ENCODE data around the gene NT5E. TPM values are rescaled to one million over a fixed set of nuclear protein-coding genes. Genes with fewer than 3 reads are reported as not detected.
A peak's percentile ranks its signal among the peaks of the same experiment; 100 is the strongest.

NT5E gene
- total RNA-seq, 1 donor: 593 TPM

DNA sequence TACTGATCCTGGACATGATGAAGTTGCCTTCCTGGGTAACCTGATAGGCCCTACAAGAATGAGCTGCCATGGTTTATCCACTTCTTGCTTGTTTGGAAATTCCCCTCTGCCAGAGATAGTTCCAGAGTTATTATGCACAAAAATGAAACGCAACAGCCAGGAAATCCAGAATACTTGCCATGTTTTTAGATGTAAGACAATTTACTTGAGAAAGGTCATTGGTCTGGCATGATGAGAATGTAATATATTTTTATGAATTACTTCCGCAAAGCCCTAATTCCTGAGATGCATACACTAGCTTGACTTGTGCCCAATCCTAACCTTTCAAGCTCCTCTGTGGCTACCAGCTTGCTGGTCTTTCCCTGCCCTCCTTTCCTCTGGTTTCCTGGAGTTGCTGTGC is 27.9 kb upstream of the NT5E start:
- peak; percentile 60 for DNase-seq (ENCODE audit: low read depth)
- TF ChIP-seq, protein P1, sequence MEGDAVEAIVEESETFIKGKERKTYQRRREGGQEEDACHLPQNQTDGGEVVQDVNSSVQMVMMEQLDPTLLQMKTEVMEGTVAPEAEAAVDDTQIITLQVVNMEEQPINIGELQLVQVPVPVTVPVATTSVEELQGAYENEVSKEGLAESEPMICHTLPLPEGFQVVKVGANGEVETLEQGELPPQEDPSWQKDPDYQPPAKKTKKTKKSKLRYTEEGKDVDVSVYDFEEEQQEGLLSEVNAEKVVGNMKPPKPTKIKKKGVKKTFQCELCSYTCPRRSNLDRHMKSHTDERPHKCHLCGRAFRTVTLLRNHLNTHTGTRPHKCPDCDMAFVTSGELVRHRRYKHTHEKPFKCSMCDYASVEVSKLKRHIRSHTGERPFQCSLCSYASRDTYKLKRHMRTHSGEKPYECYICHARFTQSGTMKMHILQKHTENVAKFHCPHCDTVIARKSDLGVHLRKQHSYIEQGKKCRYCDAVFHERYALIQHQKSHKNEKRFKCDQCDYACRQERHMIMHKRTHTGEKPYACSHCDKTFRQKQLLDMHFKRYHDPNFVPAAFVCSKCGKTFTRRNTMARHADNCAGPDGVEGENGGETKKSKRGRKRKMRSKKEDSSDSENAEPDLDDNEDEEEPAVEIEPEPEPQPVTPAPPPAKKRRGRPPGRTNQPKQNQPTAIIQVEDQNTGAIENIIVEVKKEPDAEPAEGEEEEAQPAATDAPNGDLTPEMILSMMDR (IDR thresholded peaks at IDR 0.05; ENCODE audit: insufficient read depth, low read depth, low read length): no peak
- no peak overlapping the region for H3K4me3 ChIP-seq (ENCODE audit: low read depth, low read length)

GRCh38 chr6:85422996-85423395 is 26.9 kb upstream of the NT5E start:
- no peak for DNase-seq (ENCODE audit: low read depth)
- H3K4me3 ChIP-seq (ENCODE audit: low read depth, low read length): no peak overlapping the region
- TF ChIP-seq, protein P1 (IDR thresholded peaks at IDR 0.05; ENCODE audit: insufficient read depth, low read depth, low read length): no peak

DNA sequence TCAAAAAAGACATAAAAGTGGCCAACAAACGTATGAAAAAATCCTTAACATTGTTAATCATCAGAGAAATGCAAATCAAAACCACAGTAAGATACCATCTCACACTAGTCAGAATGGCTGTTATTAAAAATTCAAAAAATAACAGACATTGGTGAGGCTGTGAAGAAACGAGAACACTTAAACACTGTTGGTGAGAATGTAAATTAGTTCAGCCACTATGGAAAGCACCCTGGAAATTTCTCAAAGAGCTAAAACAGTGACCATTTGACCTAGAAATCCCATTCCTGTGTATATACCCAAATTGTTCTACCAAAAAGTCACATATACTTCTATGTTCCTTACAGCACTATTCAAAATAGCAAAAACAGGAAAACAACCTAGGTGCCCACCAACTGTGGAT is 24.9 kb upstream of the NT5E start:
- H3K4me3 ChIP-seq (ENCODE audit: low read depth, low read length): no peak overlapping the region
- TF ChIP-seq, protein P1 (IDR thresholded peaks at IDR 0.05; ENCODE audit: insufficient read depth, low read depth, low read length): no peak
- no peak for DNase-seq (ENCODE audit: low read depth)

DNA sequence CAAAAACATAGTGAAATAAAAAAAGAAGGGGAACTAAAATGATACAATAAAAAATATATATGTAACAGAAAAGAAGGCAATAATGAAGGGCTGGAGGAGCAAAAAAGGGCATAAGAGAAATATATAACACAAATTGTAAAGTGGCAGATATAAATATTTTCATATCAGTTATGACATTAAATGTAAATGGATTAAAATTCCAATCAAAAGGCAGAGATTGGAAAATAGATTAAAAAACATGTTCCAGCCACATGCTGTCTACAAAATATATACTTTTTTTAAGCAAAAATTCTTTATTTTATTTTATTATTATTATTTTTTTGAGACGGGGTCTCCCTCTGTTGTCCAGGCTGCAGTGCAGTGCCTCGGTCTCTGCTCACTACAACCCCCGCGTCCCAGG is 23.9 kb upstream of the NT5E start:
- DNase-seq (ENCODE audit: low read depth): no peak
- TF ChIP-seq, protein P1 (IDR thresholded peaks at IDR 0.05; ENCODE audit: insufficient read depth, low read depth, low read length): no peak
- H3K4me3 ChIP-seq (ENCODE audit: low read depth, low read length): no peak overlapping the region

DNA sequence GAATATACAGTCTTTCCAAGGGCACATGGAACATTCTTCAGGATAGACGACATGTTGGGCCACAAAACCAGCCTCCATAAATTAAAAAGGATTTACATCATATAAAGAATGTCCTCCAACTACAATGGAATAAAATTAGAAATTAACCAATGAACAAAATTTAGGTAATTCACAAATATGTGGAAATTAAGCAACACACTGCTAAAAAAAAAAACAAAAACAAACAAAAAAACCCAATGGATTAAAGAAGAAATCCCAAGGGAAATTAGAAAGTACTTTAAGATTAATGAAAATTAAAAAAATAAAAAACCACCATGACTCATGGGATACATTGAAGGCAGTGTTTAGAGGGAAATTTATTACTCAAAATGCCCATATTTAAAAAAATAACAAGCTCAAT is 21.4 kb upstream of the NT5E start:
- TF ChIP-seq, protein P1 (IDR thresholded peaks at IDR 0.05; ENCODE audit: insufficient read depth, low read depth, low read length): no peak
- no peak for DNase-seq (ENCODE audit: low read depth)
- H3K4me3 ChIP-seq (ENCODE audit: low read depth, low read length): no peak overlapping the region

DNA sequence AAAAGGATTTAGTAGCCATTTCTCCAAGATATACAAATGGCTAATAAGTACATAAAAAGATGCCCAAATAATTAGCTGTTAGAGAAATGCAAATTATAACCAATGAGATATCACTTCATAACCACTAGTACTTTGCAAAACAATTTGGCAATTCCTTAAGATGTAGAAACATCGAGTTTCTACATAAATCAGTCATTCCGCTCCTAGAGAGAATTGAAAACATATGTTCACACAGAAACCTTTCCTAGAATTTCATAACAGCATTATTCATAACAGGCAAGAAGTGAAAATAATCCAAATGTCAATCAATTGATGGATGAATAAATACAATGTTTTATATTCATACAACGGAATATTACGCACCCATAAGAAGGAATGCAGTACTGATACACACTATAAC is 20.5 kb upstream of the NT5E start:
- TF ChIP-seq, protein P1 (IDR thresholded peaks at IDR 0.05; ENCODE audit: insufficient read depth, low read depth, low read length): no peak
- H3K4me3 ChIP-seq (ENCODE audit: low read depth, low read length): no peak overlapping the region
- peak; percentile 51 for DNase-seq (ENCODE audit: low read depth)

- no peak overlapping the region for H3K4me3 ChIP-seq (ENCODE audit: low read depth, low read length)
- no peak for DNase-seq (ENCODE audit: low read depth)
- TF ChIP-seq, protein P1 (IDR thresholded peaks at IDR 0.05; ENCODE audit: insufficient read depth, low read depth, low read length): no peak
Observed at GRCh38 chr6:85431271-85431670, 18.6 kb upstream of the NT5E start.

Data from fibroblast of villous mesenchyme (primary cell).